Brain microvascular endothelial cell (primary cell): ENCODE measurements around the gene TOPORS.
"Not testable (repeated sequence)": the region's sequence is repeated elsewhere in the genome, so short reads cannot be mapped to it uniquely, and the experiment has no call there.

Experiments used
- DNase-seq: peaks from one replicate; pipeline ENCODE4 v3.0.0-alpha.2; 2020
- H3K27ac ChIP-seq: fragments of 250-450 bp; sonication (Bioruptor Pico); 2 replicates; pipeline ENCODE4 v1.5.1; 2020; ENCODE audit warnings: mild to moderate bottlenecking, moderate library complexity
- H3K27me3 ChIP-seq: fragments of 250-450 bp; sonication (Bioruptor Pico); replicated peaks from 2 replicates; pipeline ENCODE4 v1.5.1; 2020; ENCODE audit warnings: mild to moderate bottlenecking
- H3K36me3 ChIP-seq: fragments of 250-450 bp; sonication (Bioruptor Pico); replicated peaks from 2 replicates; pipeline ENCODE4 v1.5.1; 2020; ENCODE audit warnings: mild to moderate bottlenecking
- H3K4me3 ChIP-seq: 2 replicates; pipeline ENCODE4 v1.5.1; 2011; ENCODE audit warnings: low read depth, mild to moderate bottlenecking, control low read depth, low read length, moderate library complexity
- CTCF ChIP-seq: IDR thresholded peaks from 2 replicates; pipeline ENCODE4 v1.5.1; 2011; ENCODE audit warnings: low read depth, mild to moderate bottlenecking, moderate library complexity, low read length, control low read depth, inconsistent platforms; ENCODE audit errors: missing control alignments
- in situ Hi-C: cut with HindIII; loops from 2 replicates; pipeline ENCODE4 v1.10.0; 2017; ENCODE audit warnings: low sequenced_read_pairs, low pct_ligation_motif_present

Gene TOPORS

GRCh38 chr9:32526707-32527048, 25.7 kb downstream of the TOPORS start:
- peak overlapping the region; percentile 79 for H3K4me3 ChIP-seq
- in situ Hi-C loops = no loop called here
- DNase-seq = no peak
- peak overlapping the region; percentile 64 for H3K27ac ChIP-seq
- no peaks in the 10 kb centered on the region for H3K27me3 ChIP-seq
- H3K36me3 ChIP-seq = no peaks in the 10 kb centered on the region
- no peak for TF ChIP-seq CTCF

- Histone ChIP-seq H3K4me3 (peak within 1 kb of the TSS; percentile 79), H3K27ac (peak within 1 kb of the TSS; percentile 64), H3K27me3 (no peaks in the 10 kb centered on the region), H3K36me3 (no peaks in the 10 kb centered on the region)
- in situ Hi-C loops = no loop called here
- TF ChIP-seq CTCF = peak; percentile 59
- peak; percentile 96 for DNase-seq
These were observed 26.2 kb downstream of the TOPORS start, which contains the start of gene RIGI for GRCh38 chr9:32526041-32526706. TSS of gene RIGI (minus strand) at chr9:32526196. CDS start at chr9:32526166, 30 bp downstream.

GRCh38 chr9:32525709-32526030, 26.7 kb downstream of the TOPORS start:
- TF ChIP-seq CTCF = no peak
- peak overlapping the region; percentile 64 for H3K27ac ChIP-seq
- H3K4me3 ChIP-seq = peak overlapping the region; percentile 79
- in situ Hi-C loops = no loop called here
- no peaks in the 10 kb centered on the region for H3K27me3 ChIP-seq
- DNase-seq = no peak
- H3K36me3 ChIP-seq = no peaks in the 10 kb centered on the region

- Histone ChIP-seq H3K27me3 (no peaks in the 10 kb centered on the region), H3K36me3 (no peaks in the 10 kb centered on the region), H3K4me3 (peak overlapping the region; percentile 79), H3K27ac (peak overlapping the region; percentile 64)
- in situ Hi-C loops = no loop called here
- DNase-seq = peak; percentile 12
- TF ChIP-seq CTCF = no peak
These were observed 27.3 kb downstream of the TOPORS start for GRCh38 chr9:32524892-32525708.

GRCh38 chr9:32524558-32524891, 27.9 kb downstream of the TOPORS start:
- H3K27ac ChIP-seq = not testable (repeated sequence)

GRCh38 chr9:32523910-32524309, 28.5 kb downstream of the TOPORS start:
- in situ Hi-C loops = no loop called here
- H3K27ac ChIP-seq = no peak overlapping the region
- no peak for DNase-seq
- no peak overlapping the region for H3K4me3 ChIP-seq
- TF ChIP-seq CTCF = no peak
- no peaks in the 10 kb centered on the region for H3K36me3 ChIP-seq
- H3K27me3 ChIP-seq = no peaks in the 10 kb centered on the region

More at GRCh38 chr9:32524558-32524891, 27.9 kb downstream of the TOPORS start:
- H3K36me3 ChIP-seq, in situ Hi-C loops, DNase-seq, H3K27me3 ChIP-seq: not testable (repeated sequence)
- H3K4me3 ChIP-seq = peak overlapping the region; percentile 79
